Activated CD8-positive, alpha-beta T cell treated with anti-CD3 and anti-CD28 coated beads for 36 hours (primary cell): ENCODE results near the gene GREB1L. TPM values are rescaled to one million over a fixed set of nuclear protein-coding genes. Genes with fewer than 3 reads are reported as not detected.

ENCODE experiments used
- ATAC-seq: fragments of 200-7000 bp; cut with Tn5 transposase; one replicate; pipeline ENCODE4 v1.10.0; 2021; ENCODE audit warnings: mild to moderate bottlenecking, moderate library complexity
- CTCF ChIA-PET: fragments of 350-600 bp; sonication (Branson Sonifier 250); formaldehyde crosslinking; loops from one replicate; lab custom pipeline; 2021; ENCODE audit warnings: antibody characterized with exemption; lab: Charles Lee
- POLR2A ChIA-PET: fragments of 350-600 bp; sonication (Branson Sonifier 250); formaldehyde crosslinking; loops from one replicate; lab custom pipeline; 2021; ENCODE audit warnings: antibody characterized with exemption; lab: Charles Lee
- DNase-seq: peaks from one replicate; pipeline ENCODE4 v3.0.0-alpha.2; 2020
- H3K27ac Mint-ChIP-seq: one replicate; pipeline ENCODE4 v1.8.0; 2021; ENCODE audit warnings: mild to moderate bottlenecking, mixed read lengths
- H3K27me3 Mint-ChIP-seq: one replicate; pipeline ENCODE4 v1.8.0; 2021; ENCODE audit warnings: mixed read lengths
- H3K36me3 Mint-ChIP-seq: one replicate; pipeline ENCODE4 v1.8.0; 2021; ENCODE audit warnings: low read depth, mixed read lengths
- H3K4me1 Mint-ChIP-seq: one replicate; pipeline ENCODE4 v1.8.0; 2021; ENCODE audit warnings: low read depth, mixed read lengths
- H3K4me3 Mint-ChIP-seq: one replicate; pipeline ENCODE4 v1.8.0; 2021; ENCODE audit warnings: mild to moderate bottlenecking, moderate library complexity, mixed read lengths
- H3K9me3 Mint-ChIP-seq: one replicate; pipeline ENCODE4 v1.8.0; 2021; ENCODE audit warnings: mixed read lengths
- CTCF ChIP-seq: fragments of 200-600 bp; IDR thresholded peaks from one replicate; pipeline ENCODE4 v1.8.0; 2022; ENCODE audit warnings: antibody characterized with exemption, mild to moderate bottlenecking
- intact Hi-C: fragments of 100-400 bp; cut with micrococcal nuclease; formaldehyde crosslinking; loops from one replicate; pipeline ENCODE4 v1.10.0; 2022
- total RNA-seq, 2 experiments: library from RNA; stranded (reverse); gene quantifications; one replicate each; pipeline ENCODE4 v1.2.3, GENCODE V29; 2021

The GREB1L gene
- total RNA-seq, 2 experiments from 2014 or later, result not detected

DNA sequence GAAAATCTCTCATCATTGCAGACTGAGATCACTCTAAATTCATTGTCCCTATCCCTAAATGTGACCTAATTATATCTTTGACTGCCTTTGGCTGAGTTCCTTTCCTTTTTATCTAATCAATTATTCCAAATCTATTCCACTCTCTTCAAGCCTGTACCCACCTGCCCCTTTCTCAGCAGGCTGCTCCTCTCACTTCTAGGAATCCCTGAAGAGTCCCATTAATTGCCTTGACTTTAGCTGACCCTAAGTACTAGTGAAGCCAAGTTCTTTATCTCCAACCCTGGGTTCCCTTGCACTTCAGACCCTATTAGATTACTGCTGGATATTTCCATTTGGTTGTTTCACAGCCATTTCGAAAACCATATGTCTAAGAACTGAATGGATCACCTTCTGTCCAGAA lies 102.8 kb downstream of the GREB1L start:
- DNase-seq, result no peak
- Mint-ChIP-seq H3K36me3 (no peaks in the 10 kb centered on the region), H3K27ac (no peak overlapping the region), H3K27me3 (peaks cover 2% of the 10 kb centered on the region), H3K9me3 (no peaks in the 10 kb centered on the region), H3K4me3 (no peak overlapping the region), H3K4me1 (no peaks in the 10 kb centered on the region)
- ChIA-PET POLR2A (no interaction called here), CTCF (no interaction called here)
- no peak for ATAC-seq
- no peak for TF ChIP-seq CTCF
- intact Hi-C loops, result no loop called here

DNA sequence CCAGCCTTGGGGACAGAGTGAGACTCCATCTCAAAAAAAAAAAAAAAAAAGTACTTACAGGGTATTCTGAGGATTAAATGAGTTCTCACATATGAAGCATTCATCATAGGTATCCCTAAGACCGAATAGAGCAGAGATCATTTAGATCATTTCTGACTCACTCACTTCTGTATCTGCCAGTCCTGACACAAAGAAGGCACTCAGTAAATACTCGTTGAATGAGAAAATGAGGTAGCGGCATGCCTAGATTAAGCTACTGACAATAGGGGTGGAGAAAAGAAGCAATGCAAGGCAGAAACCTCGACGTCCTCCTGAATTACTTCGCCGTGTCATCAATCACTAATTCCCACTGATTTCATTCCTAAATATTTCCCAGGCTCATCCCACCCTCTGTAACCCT lies 103.8 kb downstream of the GREB1L start:
- H3K9me3 Mint-ChIP-seq, result no peaks in the 10 kb centered on the region

GRCh38 chr18:21359746-21360145 lies 117.7 kb downstream of the GREB1L start:
- no peaks in the 10 kb centered on the region for H3K36me3 Mint-ChIP-seq
- ATAC-seq (no peak), DNase-seq (no peak)
- no peak overlapping the region for H3K4me3 Mint-ChIP-seq
- intact Hi-C loops, result loop anchor here (10.0 kb wide), 1 partner anchor 65 kb away; no protein-coding TSS in a partner anchor
- no peak for TF ChIP-seq CTCF
- no peak overlapping the region for H3K27ac Mint-ChIP-seq
- ChIA-PET POLR2A (no interaction called here), CTCF (no interaction called here)
- H3K4me1 Mint-ChIP-seq, result no peaks in the 10 kb centered on the region
- peaks cover 12% of the 10 kb centered on the region for H3K27me3 Mint-ChIP-seq
- no peaks in the 10 kb centered on the region for H3K9me3 Mint-ChIP-seq

More for the DNA sequence above, 103.8 kb downstream of the GREB1L start:
- no peak for TF ChIP-seq CTCF
- Mint-ChIP-seq H3K4me3 (no peak overlapping the region), H3K27ac (no peak overlapping the region), H3K27me3 (peaks cover 2% of the 10 kb centered on the region), H3K4me1 (no peaks in the 10 kb centered on the region), H3K36me3 (no peaks in the 10 kb centered on the region)
- DNase-seq (no peak), ATAC-seq (no peak)
- intact Hi-C loops, result no loop called here
- ChIA-PET CTCF (no interaction called here), POLR2A (no interaction called here)

GRCh38 chr18:21361307-21361880 lies 119.4 kb downstream of the GREB1L start:
- intact Hi-C loops, result no loop called here
- DNase-seq (no peak), ATAC-seq (no peak)
- Mint-ChIP-seq H3K4me3 (no peak overlapping the region), H3K27me3 (peaks cover 12% of the 10 kb centered on the region), H3K27ac (no peak overlapping the region), H3K9me3 (no peaks in the 10 kb centered on the region), H3K4me1 (no peaks in the 10 kb centered on the region), H3K36me3 (no peaks in the 10 kb centered on the region)
- CTCF ChIA-PET, result no interaction called here
- no peak for TF ChIP-seq CTCF
- POLR2A ChIA-PET, result no interaction called here

DNA sequence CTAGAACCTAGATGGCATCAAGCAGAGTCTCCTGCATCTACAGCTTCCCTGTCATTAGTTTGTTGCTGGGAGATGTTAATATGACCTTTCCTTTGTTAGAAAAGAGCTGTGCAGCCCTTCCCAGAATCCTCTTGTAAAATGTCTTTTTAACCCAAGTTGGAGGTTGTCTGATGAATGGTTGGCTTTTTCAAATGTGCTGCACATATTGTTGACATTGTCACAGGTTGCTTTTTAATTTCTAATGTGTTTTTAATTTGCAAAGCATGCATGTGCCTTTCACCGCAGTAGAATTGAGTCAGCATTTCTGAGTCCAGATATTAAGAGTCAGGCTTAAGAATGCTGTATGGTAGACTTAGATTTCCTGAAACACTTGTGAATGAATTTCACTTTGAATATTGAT lies 120.8 kb downstream of the GREB1L start:
- Mint-ChIP-seq H3K36me3 (no peaks in the 10 kb centered on the region), H3K9me3 (no peaks in the 10 kb centered on the region), H3K27ac (no peak overlapping the region), H3K4me1 (no peaks in the 10 kb centered on the region), H3K27me3 (peaks cover 14% of the 10 kb centered on the region), H3K4me3 (no peak overlapping the region)
- no peak for TF ChIP-seq CTCF
- DNase-seq, result no peak
- ATAC-seq, result no peak
- intact Hi-C loops, result no loop called here
- POLR2A ChIA-PET, result no interaction called here
- CTCF ChIA-PET, result no interaction called here
